ENCODE measurements around the gene DAPK2. TPM values are rescaled to one million over a fixed set of nuclear protein-coding genes. Genes with fewer than 3 reads are reported as not detected.

Gene DAPK2
- total RNA-seq, 1 experiment from 2014 or later, result 2.3 TPM

DNA sequence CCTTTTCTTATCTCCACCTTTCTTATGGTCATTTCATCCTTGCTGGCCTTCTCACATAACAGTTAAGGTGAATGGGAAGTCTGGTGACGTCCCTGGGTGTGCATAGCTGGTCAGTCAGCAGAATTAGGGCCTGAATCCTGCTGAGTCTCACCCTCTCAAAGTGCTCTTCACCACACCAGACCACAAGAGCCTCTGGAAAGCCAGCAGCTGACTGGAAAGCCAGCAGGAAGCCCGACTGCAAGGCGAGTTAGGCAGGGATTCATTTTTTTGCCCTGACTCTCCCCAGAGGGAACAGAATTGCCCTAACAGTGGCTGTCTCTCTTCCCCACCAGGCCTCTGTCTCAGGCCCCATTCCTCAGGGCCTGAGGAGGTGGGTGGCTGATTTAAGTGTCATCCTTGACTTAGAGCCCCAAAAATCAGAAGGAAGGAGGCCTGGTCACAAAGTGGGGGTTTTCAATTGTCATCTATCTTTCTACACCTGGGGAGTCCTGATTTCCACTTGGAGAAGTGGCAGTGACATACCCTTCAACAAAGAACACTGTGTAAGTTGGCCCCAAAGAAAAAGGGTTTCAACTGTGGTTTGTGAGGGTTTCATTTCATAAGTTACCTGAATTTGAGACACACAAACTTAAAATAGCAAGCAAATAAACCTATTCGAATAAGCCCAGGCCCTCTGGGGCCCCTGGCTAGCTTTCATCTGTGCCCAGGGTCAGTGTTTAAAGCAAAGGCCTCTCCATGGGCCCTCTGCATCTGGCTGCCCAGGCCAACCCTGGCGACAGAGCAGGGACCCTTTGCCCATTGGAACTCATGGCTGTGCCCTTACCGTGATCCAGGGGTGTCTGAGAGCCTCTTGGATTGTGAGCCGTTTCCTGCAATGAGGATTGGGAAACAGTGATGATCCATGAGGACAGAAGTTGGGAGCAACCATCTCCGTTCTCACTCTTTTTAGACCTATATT lies 122.0 kb downstream of the DAPK2 start:
- no peak overlapping the region for H3K4me3 Mint-ChIP-seq
- no peak for DNase-seq (ENCODE audit: low spot score)
- no peaks in the 10 kb centered on the region for H3K27me3 Mint-ChIP-seq (ENCODE audit: low read depth)
- no peaks in the 10 kb centered on the region for H3K36me3 Mint-ChIP-seq
- H3K4me1 Mint-ChIP-seq, result peaks cover 2% of the 10 kb centered on the region
- no peak overlapping the region for H3K27ac Mint-ChIP-seq
- ChIA-PET POLR2A (no interaction called here), CTCF (interaction anchor here (1.0 kb wide), 1 partner anchor 21 kb away, joined by 7 read pairs; no protein-coding TSS in a partner anchor)
- no peaks in the 10 kb centered on the region for H3K9me3 Mint-ChIP-seq
- ATAC-seq, result no peak
- no peak for TF ChIP-seq KAT7 (CRISPR knock-in tag; IDR thresholded peaks at IDR 0.05; ENCODE audit: borderline replicate concordance)
- TF ChIP-seq GTF2I (CRISPR knock-in tag; conservative IDR thresholded peaks at IDR 0.05), result no peak
- no peak for TF ChIP-seq OVOL2 (CRISPR knock-in tag; IDR thresholded peaks at IDR 0.05; ENCODE audit: borderline replicate concordance)
- TF ChIP-seq ATF2 (CRISPR knock-in tag; IDR thresholded peaks at IDR 0.05; ENCODE audit: borderline replicate concordance, low read depth), result no peak
- TF ChIP-seq ZBTB21 (CRISPR knock-in tag; IDR thresholded peaks at IDR 0.05; ENCODE audit: borderline replicate concordance), result no peak

DNA sequence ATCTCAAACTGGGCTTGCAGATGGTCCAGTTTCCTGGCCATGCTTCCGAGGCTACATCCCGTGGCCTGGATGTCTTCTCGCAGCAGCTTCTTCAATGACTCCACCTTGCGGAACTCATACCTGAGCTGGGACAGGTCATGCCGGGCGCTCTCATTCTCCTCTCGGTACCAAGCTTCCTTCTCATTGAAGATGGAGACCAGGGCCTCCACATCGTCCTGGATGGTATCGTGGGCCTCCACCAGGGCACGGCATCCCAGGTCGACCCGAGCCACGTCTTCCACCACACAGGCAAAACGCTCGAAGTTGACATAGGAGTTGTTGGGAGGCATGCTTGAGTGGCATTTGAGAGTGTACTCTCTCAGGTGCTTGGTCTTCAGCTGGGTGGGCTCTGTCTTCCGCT lies 123.4 kb downstream of the DAPK2 start:
- Mint-ChIP-seq H3K27me3 (ENCODE audit: low read depth) (no peaks in the 10 kb centered on the region), H3K4me1 (peaks cover 8% of the 10 kb centered on the region), H3K4me3 (no peak overlapping the region), H3K9me3 (no peaks in the 10 kb centered on the region), H3K36me3 (no peaks in the 10 kb centered on the region), H3K27ac (no peak overlapping the region)
- CTCF ChIA-PET, result interaction anchor here (0.8 to 1.0 kb wide), 2 partner anchors 23 kb away, joined by 3 to 7 read pairs; no protein-coding TSS in a partner anchor
- no peak for DNase-seq (ENCODE audit: low spot score)
- TF ChIP-seq, protein P1, sequence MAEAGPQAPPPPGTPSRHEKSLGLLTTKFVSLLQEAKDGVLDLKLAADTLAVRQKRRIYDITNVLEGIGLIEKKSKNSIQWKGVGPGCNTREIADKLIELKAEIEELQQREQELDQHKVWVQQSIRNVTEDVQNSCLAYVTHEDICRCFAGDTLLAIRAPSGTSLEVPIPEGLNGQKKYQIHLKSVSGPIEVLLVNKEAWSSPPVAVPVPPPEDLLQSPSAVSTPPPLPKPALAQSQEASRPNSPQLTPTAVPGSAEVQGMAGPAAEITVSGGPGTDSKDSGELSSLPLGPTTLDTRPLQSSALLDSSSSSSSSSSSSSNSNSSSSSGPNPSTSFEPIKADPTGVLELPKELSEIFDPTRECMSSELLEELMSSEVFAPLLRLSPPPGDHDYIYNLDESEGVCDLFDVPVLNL (CRISPR knock-in tag; IDR thresholded peaks at IDR 0.05; ENCODE audit: borderline replicate concordance, low read depth), result no peak
- no peak for TF ChIP-seq FOXK1 (CRISPR knock-in tag; IDR thresholded peaks at IDR 0.05)
- TF ChIP-seq GRHL2 (CRISPR knock-in tag; IDR thresholded peaks at IDR 0.05; ENCODE audit: insufficient replicate concordance, severe bottlenecking), result no peak
- TF ChIP-seq ZNF281 (CRISPR knock-in tag; IDR thresholded peaks at IDR 0.05), result no peak
- TF ChIP-seq USF2 (CRISPR knock-in tag; IDR thresholded peaks at IDR 0.05), result no peak
- TF ChIP-seq NFE2L1 (CRISPR knock-in tag; IDR thresholded peaks at IDR 0.05), result no peak
- no peak for TF ChIP-seq SMAD3 (CRISPR knock-in tag; IDR thresholded peaks at IDR 0.05; ENCODE audit: borderline replicate concordance)
- TF ChIP-seq FOXJ3 (CRISPR knock-in tag; IDR thresholded peaks at IDR 0.05; ENCODE audit: borderline replicate concordance), result no peak
- TF ChIP-seq ZNF416 (CRISPR knock-in tag; IDR thresholded peaks at IDR 0.05), result no peak
- no peak for TF ChIP-seq ATF1 (CRISPR knock-in tag; IDR thresholded peaks at IDR 0.05)
- no peak for TF ChIP-seq ARID4B (CRISPR knock-in tag; IDR thresholded peaks at IDR 0.05; ENCODE audit: borderline replicate concordance)
- no peak for TF ChIP-seq ZNF317 (CRISPR knock-in tag; IDR thresholded peaks at IDR 0.05; ENCODE audit: borderline replicate concordance, low read depth)
- no peak for TF ChIP-seq ZNF121 (CRISPR knock-in tag; IDR thresholded peaks at IDR 0.05)
- no peak for ATAC-seq
- POLR2A ChIA-PET, result no interaction called here

Measured in WTC11 (cell line).